Activated naive CD8-positive, alpha-beta T cell treated with anti-CD3 and anti-CD28 coated beads for 36 hours (primary cell): ENCODE measurements around the gene KRT4. TPM values are rescaled to one million over a fixed set of nuclear protein-coding genes. Genes with fewer than 3 reads are reported as not detected.

Experiments
- DNase-seq: peaks from one replicate; pipeline ENCODE4 v3.0.0; 2021
- H3K27ac Mint-ChIP-seq: one replicate; pipeline ENCODE4 v1.8.0; 2022; ENCODE audit warnings: mild to moderate bottlenecking, moderate library complexity, mixed read lengths
- H3K27me3 Mint-ChIP-seq: one replicate; pipeline ENCODE4 v1.8.0; 2022; ENCODE audit warnings: mild to moderate bottlenecking, mixed read lengths
- H3K36me3 Mint-ChIP-seq: one replicate; pipeline ENCODE4 v1.8.0; 2021; ENCODE audit warnings: mild to moderate bottlenecking, mixed read lengths
- H3K4me1 Mint-ChIP-seq: one replicate; pipeline ENCODE4 v1.8.0; 2021; ENCODE audit warnings: mixed read lengths
- H3K4me3 Mint-ChIP-seq: one replicate; pipeline ENCODE4 v1.8.0; 2022; ENCODE audit warnings: mild to moderate bottlenecking, moderate library complexity, mixed read lengths
- H3K9me3 Mint-ChIP-seq: one replicate; pipeline ENCODE4 v1.8.0; 2022; ENCODE audit warnings: mixed read lengths
- total RNA-seq, 2 experiments: library from RNA; stranded (reverse); gene quantifications; one replicate each; pipeline ENCODE4 v1.2.3, GENCODE V29; 2021

Gene KRT4
- total RNA-seq, 2 experiments from 2014 or later = 0.22 TPM; not detected in 1

DNA sequence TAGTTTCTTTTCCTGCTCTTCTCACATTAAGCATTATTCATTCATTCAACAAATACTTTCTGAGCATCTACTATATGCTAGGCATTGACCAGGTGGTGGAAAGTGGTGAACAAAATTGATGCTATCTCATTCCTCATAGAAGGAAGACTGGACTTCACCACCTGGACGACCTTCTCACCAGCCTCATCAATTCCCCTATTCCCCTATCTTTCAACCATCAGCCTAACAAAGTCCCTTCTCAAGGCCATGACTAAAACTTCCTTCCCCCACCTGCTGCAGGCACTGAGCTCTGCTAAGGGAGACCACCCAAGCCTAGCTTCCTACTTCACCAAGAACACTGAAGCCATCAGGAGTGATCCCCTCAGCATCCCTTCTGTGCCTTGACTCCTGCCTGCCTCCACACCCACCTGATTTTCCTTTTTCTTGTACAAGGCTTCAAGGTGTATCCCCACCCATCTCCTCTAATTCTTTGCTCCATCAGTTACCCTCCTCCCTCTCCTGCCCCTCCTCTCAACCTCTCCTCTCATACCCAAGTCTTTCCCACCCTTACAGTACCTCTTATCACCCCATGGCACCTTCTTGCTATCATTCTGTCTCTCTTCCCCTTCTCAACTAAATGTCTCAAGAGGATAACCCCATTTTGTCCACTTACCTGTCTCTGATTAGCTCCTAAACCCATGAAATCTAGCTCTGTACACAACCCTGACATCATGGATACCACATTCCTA lies 56.3 kb downstream of the KRT4 start:
- DNase-seq = no peak
- Mint-ChIP-seq H3K27ac (no peak overlapping the region), H3K36me3 (no peaks in the 10 kb centered on the region), H3K4me1 (no peaks in the 10 kb centered on the region), H3K9me3 (peaks cover 13% of the 10 kb centered on the region), H3K4me3 (no peak overlapping the region), H3K27me3 (no peaks in the 10 kb centered on the region)

Other genes starting within 250 kb of the KRT4 start
- gene KRT74, start 240.3 kb downstream of the KRT4 start, total RNA-seq = not detected
- gene KRT72, start 212.7 kb downstream of the KRT4 start, total RNA-seq = under 1 TPM in 1 of 2 experiments, not detected in 1; 0.12 TPM
- under 1 TPM; 0.14 to 0.29 TPM for gene KRT73, start 195.6 kb downstream of the KRT4 start, total RNA-seq
- not detected for gene KRT2, start 161.9 kb downstream of the KRT4 start, total RNA-seq
- gene KRT1, start 133.7 kb downstream of the KRT4 start, total RNA-seq = not detected
- not detected for gene KRT77, start 110.6 kb downstream of the KRT4 start, total RNA-seq
- gene KRT76, start 36.8 kb downstream of the KRT4 start, total RNA-seq = not detected
- not detected for gene KRT3, start 18.0 kb downstream of the KRT4 start, total RNA-seq
- under 1 TPM; 0.95 to 0.96 TPM for gene KRT79, start 20.2 kb upstream of the KRT4 start, total RNA-seq
- not detected for gene KRT78, start 34.9 kb upstream of the KRT4 start, total RNA-seq
- under 1 TPM; 0.48 to 0.62 TPM for gene KRT8, start 91.0 kb upstream of the KRT4 start, total RNA-seq
- gene KRT18, start 135.0 kb upstream of the KRT4 start, total RNA-seq = 1 to 10 TPM; 7.3 to 7.6 TPM
- 100 to 1,000 TPM; 704 to 720 TPM for gene EIF4B, start 192.3 kb upstream of the KRT4 start, total RNA-seq
- gene TNS2, start 235.9 kb upstream of the KRT4 start, total RNA-seq = 1 to 10 TPM; 1.5 to 2.6 TPM